Nephron progenitor cell (in vitro differentiated cells): Measurements from ENCODE around the gene DHFR.

Experiments
- DNase-seq: peaks from one replicate; pipeline ENCODE4 v3.0.0; 2021
- H3K27ac Mint-ChIP-seq: 2 replicates; pipeline ENCODE4 v1.8.0; 2021; ENCODE audit warnings: mild to moderate bottlenecking, moderate library complexity, mixed read lengths
- H3K27me3 Mint-ChIP-seq: 2 replicates; pipeline ENCODE4 v1.8.0; 2021; ENCODE audit warnings: mild to moderate bottlenecking, low read depth, mixed read lengths; ENCODE audit not compliant: poor library complexity
- H3K36me3 Mint-ChIP-seq: 2 replicates; pipeline ENCODE4 v1.8.0; 2021; ENCODE audit warnings: low read depth, mixed read lengths
- H3K4me1 Mint-ChIP-seq: 2 replicates; pipeline ENCODE4 v1.8.0; 2021; ENCODE audit warnings: mixed read lengths
- H3K4me3 Mint-ChIP-seq: 2 replicates; pipeline ENCODE4 v1.8.0; 2021; ENCODE audit warnings: mild to moderate bottlenecking, moderate library complexity, mixed read lengths
- H3K9me3 Mint-ChIP-seq: 2 replicates; pipeline ENCODE4 v1.8.0; 2021; ENCODE audit warnings: mild to moderate bottlenecking, moderate library complexity, mixed read lengths
- TF ChIP-seq, protein P1 (sequence below): fragments of 200-600 bp; sonication (generic); IDR thresholded peaks from 2 replicates; pipeline ENCODE4 v1.5.0; 2021; ENCODE audit warnings: antibody characterized with exemption

Gene DHFR

DNA sequence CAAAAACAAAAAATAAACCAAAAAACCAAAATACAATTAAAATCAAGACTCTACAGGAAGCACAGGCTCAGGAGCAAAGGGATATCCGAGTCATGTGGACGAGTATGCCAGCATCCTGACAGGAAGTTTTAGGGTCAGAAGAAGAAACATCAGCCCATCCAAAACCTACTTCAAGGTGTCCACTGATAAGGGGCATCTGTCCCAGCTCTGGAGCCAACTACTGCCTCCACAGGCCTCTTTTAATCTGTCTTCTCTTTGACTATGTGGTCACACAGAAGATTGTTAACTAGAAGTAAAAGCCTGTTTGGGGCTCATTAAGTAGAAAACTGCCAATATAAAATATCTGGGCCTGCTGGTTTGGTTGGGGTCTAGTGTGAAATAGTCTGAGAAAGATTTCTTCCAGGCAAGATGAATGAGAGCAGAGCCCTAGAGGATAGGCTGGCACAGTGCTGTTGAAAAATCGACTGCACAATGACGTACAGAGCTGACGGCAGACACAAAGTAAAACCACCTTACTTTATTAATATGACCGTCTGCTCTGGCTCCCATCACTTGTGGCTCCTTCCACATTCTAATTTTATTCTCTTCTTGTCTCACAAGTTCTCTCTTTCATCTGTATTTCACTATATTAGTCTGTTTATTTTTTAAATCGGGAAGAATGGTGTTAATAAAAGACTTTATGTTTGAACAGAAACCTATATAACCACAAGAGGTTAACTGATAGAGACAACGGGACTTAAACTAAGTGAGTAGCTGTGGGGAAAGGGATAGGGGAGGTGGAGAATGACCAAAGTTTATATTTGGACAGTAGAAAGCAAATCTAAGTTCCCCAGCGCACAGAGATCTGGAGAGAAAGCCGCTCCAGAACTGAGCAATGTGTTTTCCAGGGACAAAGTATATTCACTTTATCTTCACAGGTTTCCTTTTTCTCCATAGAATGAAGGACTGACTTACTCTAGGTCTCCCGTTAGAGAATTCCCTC lies 23.2 kb downstream of the DHFR start:
- TF ChIP-seq, protein P1, sequence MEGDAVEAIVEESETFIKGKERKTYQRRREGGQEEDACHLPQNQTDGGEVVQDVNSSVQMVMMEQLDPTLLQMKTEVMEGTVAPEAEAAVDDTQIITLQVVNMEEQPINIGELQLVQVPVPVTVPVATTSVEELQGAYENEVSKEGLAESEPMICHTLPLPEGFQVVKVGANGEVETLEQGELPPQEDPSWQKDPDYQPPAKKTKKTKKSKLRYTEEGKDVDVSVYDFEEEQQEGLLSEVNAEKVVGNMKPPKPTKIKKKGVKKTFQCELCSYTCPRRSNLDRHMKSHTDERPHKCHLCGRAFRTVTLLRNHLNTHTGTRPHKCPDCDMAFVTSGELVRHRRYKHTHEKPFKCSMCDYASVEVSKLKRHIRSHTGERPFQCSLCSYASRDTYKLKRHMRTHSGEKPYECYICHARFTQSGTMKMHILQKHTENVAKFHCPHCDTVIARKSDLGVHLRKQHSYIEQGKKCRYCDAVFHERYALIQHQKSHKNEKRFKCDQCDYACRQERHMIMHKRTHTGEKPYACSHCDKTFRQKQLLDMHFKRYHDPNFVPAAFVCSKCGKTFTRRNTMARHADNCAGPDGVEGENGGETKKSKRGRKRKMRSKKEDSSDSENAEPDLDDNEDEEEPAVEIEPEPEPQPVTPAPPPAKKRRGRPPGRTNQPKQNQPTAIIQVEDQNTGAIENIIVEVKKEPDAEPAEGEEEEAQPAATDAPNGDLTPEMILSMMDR: no peak
- H3K27me3 Mint-ChIP-seq: no peaks in the 10 kb centered on the region
- no peak overlapping the region for H3K4me3 Mint-ChIP-seq
- no peak for DNase-seq
- H3K36me3 Mint-ChIP-seq: peaks cover 74% of the 10 kb centered on the region
- no peaks in the 10 kb centered on the region for H3K9me3 Mint-ChIP-seq
- no peaks in the 10 kb centered on the region for H3K4me1 Mint-ChIP-seq
- peak overlapping the region; percentile 3 for H3K27ac Mint-ChIP-seq

DNA sequence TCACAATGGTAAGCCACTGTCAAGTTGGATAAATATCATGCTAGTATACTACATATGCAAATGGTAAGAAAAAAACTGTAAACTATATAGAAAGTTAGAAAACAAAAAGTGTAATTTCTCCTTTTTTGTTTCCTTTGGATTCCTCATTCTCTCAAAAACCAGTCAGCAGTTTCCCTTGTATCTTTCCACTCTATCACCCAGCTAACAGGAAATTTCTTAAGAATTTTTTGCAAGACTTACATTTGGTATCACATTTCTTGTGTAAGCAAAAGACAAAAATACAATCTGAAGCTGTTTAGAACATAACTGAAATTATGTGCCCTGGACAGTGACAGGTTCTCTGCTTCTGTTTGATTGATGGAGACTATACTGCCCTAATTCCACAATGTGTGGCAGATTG lies 25.5 kb downstream of the DHFR start:
- no peak overlapping the region for H3K4me3 Mint-ChIP-seq
- no peak overlapping the region for H3K27ac Mint-ChIP-seq
- H3K4me1 Mint-ChIP-seq: peaks cover under 1% of the 10 kb centered on the region
- H3K9me3 Mint-ChIP-seq: no peaks in the 10 kb centered on the region
- TF ChIP-seq, protein P1: no peak
- H3K36me3 Mint-ChIP-seq: peaks cover 60% of the 10 kb centered on the region
- no peaks in the 10 kb centered on the region for H3K27me3 Mint-ChIP-seq
- DNase-seq: no peak

DNA sequence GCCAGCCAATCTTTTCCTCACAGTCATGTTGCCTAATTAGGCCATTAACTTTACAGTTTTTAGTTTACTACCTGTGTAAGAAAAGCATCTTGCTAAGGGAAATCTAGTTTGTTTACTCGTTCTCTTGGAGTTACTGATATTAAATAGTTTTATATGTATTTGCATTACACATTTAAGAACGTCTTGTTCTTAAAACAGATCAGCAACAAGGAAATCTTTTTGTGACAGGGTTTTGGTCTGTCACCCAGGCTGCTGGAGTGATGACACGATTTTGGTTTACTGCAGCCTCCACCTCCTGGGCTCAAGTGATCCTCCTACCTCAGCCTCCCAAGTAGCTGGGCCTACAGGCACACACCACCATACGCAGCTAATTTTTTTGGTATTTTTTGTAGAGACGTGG lies 29.6 kb downstream of the DHFR start:
- DNase-seq: no peak
- Mint-ChIP-seq H3K27ac (no peak overlapping the region), H3K4me1 (peaks cover 14% of the 10 kb centered on the region), H3K4me3 (no peak overlapping the region), H3K9me3 (no peaks in the 10 kb centered on the region), H3K36me3 (peaks cover 39% of the 10 kb centered on the region), H3K27me3 (no peaks in the 10 kb centered on the region)
- TF ChIP-seq, protein P1: no peak

DNA sequence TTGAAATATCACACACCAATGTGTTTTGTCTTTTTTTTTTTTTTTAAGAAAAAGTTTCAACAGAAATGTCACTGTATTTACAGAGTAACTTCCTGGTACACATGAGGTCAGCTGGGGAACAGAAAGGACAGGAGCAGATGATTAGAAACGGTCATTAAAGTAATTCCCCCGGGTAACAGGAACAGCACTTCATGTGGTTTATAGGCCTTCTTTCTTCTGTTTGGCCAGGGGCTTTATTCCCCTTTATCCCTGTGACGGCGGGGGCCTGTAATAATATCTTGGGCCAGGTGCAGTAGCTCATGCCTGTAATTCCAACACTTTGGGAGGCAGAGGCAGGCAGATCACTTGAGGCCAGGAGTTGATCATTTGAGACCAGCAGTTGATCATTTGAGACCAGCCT lies 30.8 kb downstream of the DHFR start:
- H3K4me1 Mint-ChIP-seq: peaks cover 14% of the 10 kb centered on the region
- peaks cover 35% of the 10 kb centered on the region for H3K36me3 Mint-ChIP-seq
- DNase-seq: peak; percentile 20
- TF ChIP-seq, protein P1: no peak
- no peak overlapping the region for H3K4me3 Mint-ChIP-seq
- H3K9me3 Mint-ChIP-seq: no peaks in the 10 kb centered on the region
- peak overlapping the region; percentile 12 for H3K27ac Mint-ChIP-seq
- H3K27me3 Mint-ChIP-seq: no peaks in the 10 kb centered on the region

DNA sequence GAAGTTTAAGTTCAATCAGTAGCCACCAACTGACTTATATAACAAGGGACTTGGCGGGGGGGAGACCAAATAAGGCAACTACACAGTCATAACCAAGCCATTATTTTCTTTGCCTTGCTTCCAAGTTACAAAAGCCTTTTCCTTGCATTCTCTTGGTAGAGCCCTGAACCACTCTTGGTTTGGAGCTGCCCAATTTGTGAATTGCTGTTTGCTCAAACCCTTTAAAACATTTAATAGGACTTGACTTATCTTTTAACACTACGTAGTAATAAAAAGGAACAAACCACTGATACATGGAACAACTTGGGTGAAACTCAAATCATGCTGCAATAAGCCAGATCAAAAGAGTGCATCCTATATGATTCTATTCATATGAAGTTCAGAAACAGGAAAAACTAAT lies 32.0 kb downstream of the DHFR start:
- DNase-seq: no peak
- TF ChIP-seq, protein P1: no peak
- Mint-ChIP-seq H3K36me3 (peaks cover 35% of the 10 kb centered on the region), H3K4me3 (no peak overlapping the region), H3K27me3 (peaks cover 3% of the 10 kb centered on the region), H3K9me3 (no peaks in the 10 kb centered on the region), H3K4me1 (peaks cover 14% of the 10 kb centered on the region), H3K27ac (no peak overlapping the region)

DNA sequence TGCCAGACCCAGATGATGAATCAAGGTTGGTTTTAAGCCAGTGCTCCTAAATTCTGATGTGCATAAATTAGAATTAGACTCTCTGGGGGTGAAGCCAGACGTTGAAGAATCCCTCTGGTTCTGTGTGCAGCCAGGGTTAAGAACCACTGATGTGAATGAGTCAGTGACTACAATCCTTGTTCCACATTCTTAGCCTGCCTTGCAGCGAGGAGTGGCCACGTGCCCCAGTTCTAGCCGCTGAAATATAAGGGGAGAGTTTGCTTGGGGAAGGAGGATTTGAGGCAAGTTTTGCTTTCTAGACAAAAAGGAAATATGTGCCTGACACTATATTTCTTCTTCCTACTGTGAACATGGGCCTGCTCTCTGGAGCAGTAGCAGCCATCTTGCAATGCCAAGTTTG lies 34.6 kb downstream of the DHFR start:
- Mint-ChIP-seq H3K4me3 (no peak overlapping the region), H3K27me3 (peaks cover 3% of the 10 kb centered on the region), H3K9me3 (no peaks in the 10 kb centered on the region), H3K4me1 (peaks cover 14% of the 10 kb centered on the region), H3K27ac (no peak overlapping the region), H3K36me3 (peaks cover 24% of the 10 kb centered on the region)
- TF ChIP-seq, protein P1: no peak
- DNase-seq: no peak
